Stimulated activated CD4-positive, alpha-beta T cell treated with anti-CD3 and anti-CD28 coated beads, Interleukin-15, amount 100 ng/mL, for 24 hours (primary cell): ENCODE measurements around the gene HAUS5.
"Not testable (repeated sequence)": the region's sequence is repeated elsewhere in the genome, so short reads cannot be mapped to it uniquely, and the experiment has no call there.

ENCODE experiments used
- DNase-seq: peaks from one replicate; pipeline ENCODE4 v3.0.0-alpha.2; 2020

HAUS5 gene

GRCh38 chr19:35644206-35644986 is 31.9 kb downstream of the HAUS5 start:
- peak; percentile 98 for DNase-seq

GRCh38 chr19:35644987-35645679 is 32.6 kb downstream of the HAUS5 start:
- DNase-seq = peak; percentile 94

- DNase-seq = no peak
Measured at GRCh38 chr19:35645680-35646511, 33.4 kb downstream of the HAUS5 start.

GRCh38 chr19:35648017-35648961 is 35.8 kb downstream of the HAUS5 start, which contains the start of gene COX6B1:
TSS of gene COX6B1 (plus strand) at chr19:35648323. CDS start at chr19:35651244, 2,921 bp downstream.
- peak; percentile 96 for DNase-seq

GRCh38 chr19:35650581-35650980 is 38.0 kb downstream of the HAUS5 start:
- DNase-seq = no peak

GRCh38 chr19:35654828-35655227 is 42.3 kb downstream of the HAUS5 start:
- not testable (repeated sequence) for DNase-seq

- DNase-seq = no peak
Measured at GRCh38 chr19:35655600-35655999, 43.1 kb downstream of the HAUS5 start.

GRCh38 chr19:35656700-35657099 is 44.2 kb downstream of the HAUS5 start:
- no peak for DNase-seq

- DNase-seq = no peak
Measured at GRCh38 chr19:35657904-35658700, 45.6 kb downstream of the HAUS5 start.

GRCh38 chr19:35661995-35662340 is 49.4 kb downstream of the HAUS5 start:
- no peak for DNase-seq

- DNase-seq = no peak
Measured at GRCh38 chr19:35663981-35664380, 51.4 kb downstream of the HAUS5 start.

- no peak for DNase-seq
Measured at GRCh38 chr19:35665157-35665556, 52.6 kb downstream of the HAUS5 start.

GRCh38 chr19:35665604-35666003 is 53.1 kb downstream of the HAUS5 start:
- no peak for DNase-seq

GRCh38 chr19:35666251-35666913 is 53.8 kb downstream of the HAUS5 start, which contains the start of gene UPK1A:
TSS of gene UPK1A (plus strand) at chr19:35666517. CDS start at chr19:35666813, 296 bp downstream.
- DNase-seq = no peak

- DNase-seq = no peak
Measured at GRCh38 chr19:35669566-35669965, 57.0 kb downstream of the HAUS5 start.

GRCh38 chr19:35669974-35670373 is 57.4 kb downstream of the HAUS5 start:
- DNase-seq = no peak

GRCh38 chr19:35670686-35671085 is 58.2 kb downstream of the HAUS5 start:
- DNase-seq = no peak

- no peak for DNase-seq
Measured at GRCh38 chr19:35671818-35672217, 59.3 kb downstream of the HAUS5 start.

GRCh38 chr19:35673121-35673804 is 60.7 kb downstream of the HAUS5 start:
- DNase-seq = peak; percentile 72
